Heart left ventricle (tissue), 13 donors: ENCODE measurements around the gene ALG10B.
A peak's percentile ranks its signal among the peaks of the same experiment; 100 is the strongest.

Experiments used
- CTCF ChIP-seq, 12 donors: fragments of 200-600 bp; sonication (generic) in 4 of 12; IDR thresholded peaks; one replicate each; pipeline versions ENCODE4 v1.5.0 to v1.8.0; 2018 to 2022; ENCODE audit warnings: antibody characterized with exemption in 12 of 12, mild to moderate bottlenecking in 5 of 12
- POLR2A ChIP-seq, 2 donors: fragments of 450-650 bp; IDR thresholded peaks; one replicate each; pipeline ENCODE4 v1.6.1; 2017; ENCODE audit warnings: antibody characterized with exemption in 2 of 2, mild to moderate bottlenecking in 2 of 2, moderate library complexity in 2 of 2
- donor health status: ischemic (EF 13 %, LVEDD 7.1; RV severe dilation, severe dysfunction).
- donor health status: DM: no; HTN: yes; CAD: no.
- donor health status: DM: no; HTN: no; CAD: no.
- donor health status: ischemic (EF 25% LVEDD 6.9; RV normal size, moderate dysfunction).
- donor health status: ischemic (EF 25% LVEDD 5.7; RV mildly dilated, moderate dysfunction).
- donor health status: ischemic (EF 35%, LVEDD 5.7; RV mildly dilated, moderate dysfunction).
- donor health status: nonischemic (EF 11% LVEDD 7.7; RV severe dilation, severe dysfunction).
- donor health status: DM: yes; HTN: yes; CAD: no.
- donor health status: PGD.
- donor health status: ischemic (EF 29% LVEDD 5.4; RV normal size, mild dysfunction).
- donor health status: nonischemic (EF 23%, LVEDD 6.1; RV moderate dilation, normal function).

GRCh38 chr12:38316391-38317129 is at the start of gene ALG10B:
- TF ChIP-seq CTCF (IDR thresholded peaks at IDR 0.05) (peak; percentile 62 to 87 (median 74)), POLR2A (IDR thresholded peaks at IDR 0.05) (no peak)
